ENCODE measurements around the gene DPP6. TPM values are rescaled to one million over a fixed set of nuclear protein-coding genes. Genes with fewer than 3 reads are reported as not detected.

DPP6 gene
- polyA plus RNA-seq, 2 of the 4 experiments (the other 2 are of a cell fraction): not detected

DNA sequence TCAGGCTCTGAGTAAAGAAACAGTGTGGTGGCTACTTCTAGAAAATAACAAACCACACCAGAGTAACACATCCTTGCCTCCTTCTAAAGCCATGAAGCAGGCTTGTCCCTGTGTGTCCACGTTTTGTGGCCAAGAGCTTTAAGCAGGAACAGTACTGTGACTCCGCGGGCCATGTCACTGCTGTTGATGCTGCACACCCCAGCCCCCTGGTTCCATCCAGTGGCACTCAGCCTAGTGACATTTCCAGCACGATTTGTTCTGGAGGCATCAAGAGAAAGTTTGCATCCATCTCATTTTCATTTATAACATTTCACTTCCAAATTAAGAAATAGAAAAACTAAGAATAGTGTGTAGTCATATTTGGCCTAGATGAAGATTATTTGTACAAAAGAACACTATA, 739.4 kb downstream of the DPP6 start (continued):
- TF ChIP-seq HOXB5 (CRISPR knock-in tag; IDR thresholded peaks at IDR 0.05) (no peak), ZNF302 (CRISPR knock-in tag; IDR thresholded peaks at IDR 0.05) (no peak), RARB (CRISPR knock-in tag; IDR thresholded peaks at IDR 0.05) (no peak), RNF2 (IDR thresholded peaks at IDR 0.05; ENCODE audit: borderline replicate concordance, low read depth) (no peak)
- TF ChIP-seq, protein P1, sequence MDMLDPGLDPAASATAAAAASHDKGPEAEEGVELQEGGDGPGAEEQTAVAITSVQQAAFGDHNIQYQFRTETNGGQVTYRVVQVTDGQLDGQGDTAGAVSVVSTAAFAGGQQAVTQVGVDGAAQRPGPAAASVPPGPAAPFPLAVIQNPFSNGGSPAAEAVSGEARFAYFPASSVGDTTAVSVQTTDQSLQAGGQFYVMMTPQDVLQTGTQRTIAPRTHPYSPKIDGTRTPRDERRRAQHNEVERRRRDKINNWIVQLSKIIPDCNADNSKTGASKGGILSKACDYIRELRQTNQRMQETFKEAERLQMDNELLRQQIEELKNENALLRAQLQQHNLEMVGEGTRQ (IDR thresholded peaks at IDR 0.05): no peak

DNA sequence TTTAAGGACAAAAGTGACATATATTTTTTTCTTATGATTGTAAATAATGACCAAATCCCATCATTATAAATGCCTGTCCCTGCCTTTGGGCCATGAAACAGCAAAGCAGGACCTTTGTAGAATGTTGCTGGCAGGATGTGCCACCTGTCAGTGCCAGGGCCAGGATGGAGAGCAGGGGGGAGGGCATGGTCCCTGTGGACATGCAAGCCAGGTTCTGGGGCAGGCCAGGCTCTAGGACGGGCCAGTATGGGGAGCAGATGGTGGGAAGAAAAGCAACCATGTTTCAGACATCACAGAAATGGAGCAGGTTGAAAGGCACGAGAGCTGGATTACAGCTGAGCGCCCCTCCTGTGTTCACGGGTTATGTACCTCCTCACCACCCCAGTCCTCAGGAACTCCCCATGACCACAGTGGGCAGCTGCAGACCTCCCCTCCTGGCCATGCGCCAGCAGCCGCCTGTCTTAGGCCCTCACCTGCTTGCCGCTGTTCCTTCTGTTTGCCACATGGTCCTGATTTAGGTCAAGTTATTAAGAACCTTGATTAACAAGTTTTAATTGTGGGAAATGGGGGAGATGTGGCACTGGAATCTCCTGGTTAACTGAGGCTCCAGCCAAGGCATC, 740.3 kb downstream of the DPP6 start:
- ChIA-PET CTCF (no interaction called here), POLR2A (no interaction called here)
- WGBS (ENCODE audit: missing lambda C conversion rate): 52% methylated on average over 6 of the region's 7 CpGs
- Histone ChIP-seq H3K4me3 (no peak overlapping the region), H3K4me1 (no peaks in the 10 kb centered on the region), H3K27ac (no peak overlapping the region), H3K4me2 (no peak overlapping the region), H3K9me3 (peaks cover 11% of the 10 kb centered on the region; the same call in 2 of the 3 replicates)
- no peak for DNase-seq (ENCODE audit: low read depth in 1 of 2, low spot score in 1 of 2)
- TF ChIP-seq, protein P2, sequence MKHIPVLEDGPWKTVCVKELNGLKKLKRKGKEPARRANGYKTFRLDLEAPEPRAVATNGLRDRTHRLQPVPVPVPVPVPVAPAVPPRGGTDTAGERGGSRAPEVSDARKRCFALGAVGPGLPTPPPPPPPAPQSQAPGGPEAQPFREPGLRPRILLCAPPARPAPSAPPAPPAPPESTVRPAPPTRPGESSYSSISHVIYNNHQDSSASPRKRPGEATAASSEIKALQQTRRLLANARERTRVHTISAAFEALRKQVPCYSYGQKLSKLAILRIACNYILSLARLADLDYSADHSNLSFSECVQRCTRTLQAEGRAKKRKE (CRISPR knock-in tag; IDR thresholded peaks at IDR 0.05; ENCODE audit: low read depth): no peak
- ATAC-seq: no peak
- FAIRE-seq: no peak

DNA sequence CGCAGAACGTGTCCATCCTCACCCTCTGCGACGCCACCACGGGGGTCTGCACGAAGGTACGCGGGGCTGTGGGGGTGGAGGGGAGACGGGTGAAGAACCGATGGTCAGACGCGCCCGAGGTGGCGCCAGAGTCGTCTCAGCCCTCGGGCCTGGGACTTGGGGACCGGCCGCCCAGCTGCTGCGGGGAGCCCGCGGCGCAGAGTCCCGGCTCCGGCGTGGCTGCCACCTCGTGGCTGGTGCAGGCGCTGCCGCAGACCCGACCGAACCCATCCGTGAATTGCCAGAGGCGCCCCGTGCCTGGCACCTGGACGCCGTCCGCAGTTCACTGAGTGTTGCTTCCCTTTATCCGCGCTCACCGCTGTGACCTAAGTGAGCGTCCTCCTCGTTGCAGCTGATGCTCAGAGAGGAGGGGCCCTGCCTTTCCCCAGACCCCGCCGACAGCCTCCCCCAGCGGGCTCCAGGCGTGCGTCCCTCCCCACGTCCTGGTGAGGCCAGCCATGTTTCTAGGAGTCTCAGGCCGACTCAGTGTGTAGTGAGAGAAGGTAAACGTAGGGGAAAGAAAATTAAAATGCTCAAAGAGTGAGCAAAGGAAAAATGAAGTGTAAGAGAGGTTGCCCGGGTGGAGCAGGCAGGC, 742.1 kb downstream of the DPP6 start:
- ChIA-PET CTCF (no interaction called here), POLR2A (no interaction called here)
- Histone ChIP-seq H3K27ac (no peak overlapping the region), H3K4me2 (no peak overlapping the region), H3K4me3 (no peak overlapping the region), H3K4me1 (no peaks in the 10 kb centered on the region), H3K9me3 (peaks cover 3% of the 10 kb centered on the region; the same call in 1 of the 3 replicates)
- no peak for FAIRE-seq
- DNase-seq (ENCODE audit: low read depth in 1 of 2, low spot score in 1 of 2): no peak
- TF ChIP-seq EHF (CRISPR knock-in tag; IDR thresholded peaks at IDR 0.05) (no peak), RAD21 (conservative IDR thresholded peaks at IDR 0.05 in 1 of 2, IDR thresholded peaks at IDR 0.05 in 1 of 2) (no peak), POLR2AphosphoS2 (conservative IDR thresholded peaks at IDR 0.05; ENCODE audit: low read length) (no peak)
- TF ChIP-seq, protein P3, sequence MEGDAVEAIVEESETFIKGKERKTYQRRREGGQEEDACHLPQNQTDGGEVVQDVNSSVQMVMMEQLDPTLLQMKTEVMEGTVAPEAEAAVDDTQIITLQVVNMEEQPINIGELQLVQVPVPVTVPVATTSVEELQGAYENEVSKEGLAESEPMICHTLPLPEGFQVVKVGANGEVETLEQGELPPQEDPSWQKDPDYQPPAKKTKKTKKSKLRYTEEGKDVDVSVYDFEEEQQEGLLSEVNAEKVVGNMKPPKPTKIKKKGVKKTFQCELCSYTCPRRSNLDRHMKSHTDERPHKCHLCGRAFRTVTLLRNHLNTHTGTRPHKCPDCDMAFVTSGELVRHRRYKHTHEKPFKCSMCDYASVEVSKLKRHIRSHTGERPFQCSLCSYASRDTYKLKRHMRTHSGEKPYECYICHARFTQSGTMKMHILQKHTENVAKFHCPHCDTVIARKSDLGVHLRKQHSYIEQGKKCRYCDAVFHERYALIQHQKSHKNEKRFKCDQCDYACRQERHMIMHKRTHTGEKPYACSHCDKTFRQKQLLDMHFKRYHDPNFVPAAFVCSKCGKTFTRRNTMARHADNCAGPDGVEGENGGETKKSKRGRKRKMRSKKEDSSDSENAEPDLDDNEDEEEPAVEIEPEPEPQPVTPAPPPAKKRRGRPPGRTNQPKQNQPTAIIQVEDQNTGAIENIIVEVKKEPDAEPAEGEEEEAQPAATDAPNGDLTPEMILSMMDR (IDR thresholded peaks at IDR 0.05): no peak
- TF ChIP-seq, protein P4, sequence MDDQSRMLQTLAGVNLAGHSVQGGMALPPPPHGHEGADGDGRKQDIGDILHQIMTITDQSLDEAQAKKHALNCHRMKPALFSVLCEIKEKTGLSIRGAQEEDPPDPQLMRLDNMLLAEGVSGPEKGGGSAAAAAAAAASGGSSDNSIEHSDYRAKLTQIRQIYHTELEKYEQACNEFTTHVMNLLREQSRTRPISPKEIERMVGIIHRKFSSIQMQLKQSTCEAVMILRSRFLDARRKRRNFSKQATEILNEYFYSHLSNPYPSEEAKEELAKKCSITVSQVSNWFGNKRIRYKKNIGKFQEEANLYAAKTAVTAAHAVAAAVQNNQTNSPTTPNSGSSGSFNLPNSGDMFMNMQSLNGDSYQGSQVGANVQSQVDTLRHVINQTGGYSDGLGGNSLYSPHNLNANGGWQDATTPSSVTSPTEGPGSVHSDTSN (IDR thresholded peaks at IDR 0.05): no peak
- ATAC-seq: peak in 1 of 2 experiments; percentile 81; a peak in 3 of 6 replicates
- 65% methylated on average over 46 of the region's 50 CpGs for WGBS (ENCODE audit: missing lambda C conversion rate)

DNA sequence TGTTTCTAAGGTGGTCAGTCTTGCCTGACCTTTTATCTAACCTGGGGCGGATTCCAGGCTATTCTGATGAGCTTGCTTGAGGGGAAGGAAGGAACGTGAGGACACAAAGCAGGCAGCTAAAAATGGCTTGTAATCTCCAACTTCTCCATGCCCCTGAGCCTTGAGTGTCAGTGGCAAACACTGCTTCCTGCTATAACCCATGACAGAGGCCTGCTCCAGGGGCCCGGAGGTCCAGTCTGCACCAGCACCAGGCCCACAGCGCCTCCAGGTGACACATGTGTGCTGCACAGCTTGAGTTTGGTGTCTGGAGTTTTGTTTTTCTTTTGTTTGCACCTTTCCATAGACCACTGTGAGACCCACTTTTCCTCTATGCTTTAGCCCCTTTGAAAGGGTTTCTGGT, 742.8 kb downstream of the DPP6 start:
- ChIA-PET POLR2A (no interaction called here), CTCF (no interaction called here)
- FAIRE-seq (no peak), ATAC-seq (peak in 1 of 2 experiments; percentile 28; a peak in 1 of 6 replicates), DNase-seq (ENCODE audit: low read depth in 1 of 2, low spot score in 1 of 2) (no peak)
- H3K4me3 ChIP-seq: no peak overlapping the region
- H3K27ac ChIP-seq: no peak overlapping the region
- WGBS (ENCODE audit: missing lambda C conversion rate): 26% methylated on average over 4 of the region's 4 CpGs
- H3K4me1 ChIP-seq: no peaks in the 10 kb centered on the region
- no peaks in the 10 kb centered on the region for H3K9me3 ChIP-seq
- H3K4me2 ChIP-seq: no peak overlapping the region
- TF ChIP-seq ESRRA (IDR thresholded peaks at IDR 0.05; ENCODE audit: borderline replicate concordance, low read length) (no peak), FOSL2 (IDR thresholded peaks at IDR 0.05) (no peak), FOSL2 (CRISPR knock-in tag; IDR thresholded peaks at IDR 0.05) (no peak), CBX8 (IDR thresholded peaks at IDR 0.05) (no peak), KDM5A (IDR thresholded peaks at IDR 0.05) (no peak), MYC (IDR thresholded peaks at IDR 0.05; ENCODE audit: borderline replicate concordance, low read length) (no peak), NFE2L2 (conservative IDR thresholded peaks at IDR 0.05; ENCODE audit: low read length) (no peak), HOXB13 (CRISPR knock-in tag; IDR thresholded peaks at IDR 0.05; ENCODE audit: low read depth) (no peak), SMC3 (IDR thresholded peaks at IDR 0.05) (no peak), FOSB (CRISPR knock-in tag; IDR thresholded peaks at IDR 0.05) (no peak), ZSCAN20 (CRISPR knock-in tag; IDR thresholded peaks at IDR 0.05) (no peak), JUN (IDR thresholded peaks at IDR 0.05) (no peak), PHF8 (IDR thresholded peaks at IDR 0.05; ENCODE audit: borderline replicate concordance, low read depth) (no peak)
- TF ChIP-seq, protein P5, sequence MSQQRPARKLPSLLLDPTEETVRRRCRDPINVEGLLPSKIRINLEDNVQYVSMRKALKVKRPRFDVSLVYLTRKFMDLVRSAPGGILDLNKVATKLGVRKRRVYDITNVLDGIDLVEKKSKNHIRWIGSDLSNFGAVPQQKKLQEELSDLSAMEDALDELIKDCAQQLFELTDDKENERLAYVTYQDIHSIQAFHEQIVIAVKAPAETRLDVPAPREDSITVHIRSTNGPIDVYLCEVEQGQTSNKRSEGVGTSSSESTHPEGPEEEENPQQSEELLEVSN (IDR thresholded peaks at IDR 0.05; ENCODE audit: borderline replicate concordance, low read depth): no peak
- TF ChIP-seq, protein P6, sequence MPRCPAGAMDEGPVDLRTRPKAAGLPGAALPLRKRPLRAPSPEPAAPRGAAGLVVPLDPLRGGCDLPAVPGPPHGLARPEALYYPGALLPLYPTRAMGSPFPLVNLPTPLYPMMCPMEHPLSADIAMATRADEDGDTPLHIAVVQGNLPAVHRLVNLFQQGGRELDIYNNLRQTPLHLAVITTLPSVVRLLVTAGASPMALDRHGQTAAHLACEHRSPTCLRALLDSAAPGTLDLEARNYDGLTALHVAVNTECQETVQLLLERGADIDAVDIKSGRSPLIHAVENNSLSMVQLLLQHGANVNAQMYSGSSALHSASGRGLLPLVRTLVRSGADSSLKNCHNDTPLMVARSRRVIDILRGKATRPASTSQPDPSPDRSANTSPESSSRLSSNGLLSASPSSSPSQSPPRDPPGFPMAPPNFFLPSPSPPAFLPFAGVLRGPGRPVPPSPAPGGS (IDR thresholded peaks at IDR 0.05): no peak
